HG02852 (cell line): ENCODE measurements around the gene MYO3B.
A peak's percentile ranks its signal among the peaks of the same experiment; 100 is the strongest.

Source experiments
- ATAC-seq: cut with Tn5 transposase; IDR thresholded peaks from one replicate; pipeline ENCODE4 v1.9.1; 2021; ENCODE audit warnings: mild to moderate bottlenecking, moderate library complexity; ENCODE audit not compliant: unreplicated experiment

The MYO3B gene

GRCh38 chr2:170298115-170298514 lies 120.2 kb downstream of the MYO3B start:
- peak; percentile 79 for ATAC-seq

- no peak for ATAC-seq
Measured at GRCh38 chr2:170298861-170299429, 121.0 kb downstream of the MYO3B start.

- no peak for ATAC-seq
Measured at GRCh38 chr2:170300993-170301392, 123.0 kb downstream of the MYO3B start.

GRCh38 chr2:170301626-170302025 lies 123.7 kb downstream of the MYO3B start:
- no peak for ATAC-seq

GRCh38 chr2:170305711-170306110 lies 127.8 kb downstream of the MYO3B start:
- ATAC-seq, result no peak

GRCh38 chr2:170306293-170306873 lies 128.4 kb downstream of the MYO3B start:
- no peak for ATAC-seq

GRCh38 chr2:170307052-170307451 lies 129.1 kb downstream of the MYO3B start:
- no peak for ATAC-seq

GRCh38 chr2:170307555-170308351 lies 129.8 kb downstream of the MYO3B start:
- ATAC-seq, result no peak

- ATAC-seq, result no peak
Measured at GRCh38 chr2:170310876-170311502, 133.0 kb downstream of the MYO3B start.

GRCh38 chr2:170313347-170313991 lies 135.5 kb downstream of the MYO3B start:
- ATAC-seq, result no peak

GRCh38 chr2:170313992-170314348 lies 136.0 kb downstream of the MYO3B start:
- ATAC-seq, result no peak

- ATAC-seq, result no peak
Measured at GRCh38 chr2:170314744-170315447, 136.9 kb downstream of the MYO3B start.

- ATAC-seq, result no peak
Measured at GRCh38 chr2:170320948-170321347, 143.0 kb downstream of the MYO3B start.

- ATAC-seq, result no peak
Measured at GRCh38 chr2:170321526-170321925, 143.6 kb downstream of the MYO3B start.

- no peak for ATAC-seq
Measured at GRCh38 chr2:170322140-170322766, 144.3 kb downstream of the MYO3B start.

- no peak for ATAC-seq
Measured at GRCh38 chr2:170323743-170324142, 145.8 kb downstream of the MYO3B start.

GRCh38 chr2:170324640-170325046 lies 146.7 kb downstream of the MYO3B start:
- ATAC-seq, result no peak

- no peak for ATAC-seq
Measured at GRCh38 chr2:170330881-170331280, 152.9 kb downstream of the MYO3B start.

GRCh38 chr2:170332676-170333402 lies 154.9 kb downstream of the MYO3B start:
- ATAC-seq, result no peak

GRCh38 chr2:170335351-170335750 lies 157.4 kb downstream of the MYO3B start:
- ATAC-seq, result no peak
